HepG2 (cell line): ENCODE results near the gene SLC2A10. TPM values are rescaled to one million over a fixed set of nuclear protein-coding genes. Genes with fewer than 3 reads are reported as not detected.
A peak's percentile ranks its signal among the peaks of the same experiment; 100 is the strongest.

Experiments used
- FLYWCH1 ChIP-seq: sonication (generic); formaldehyde crosslinking; IDR thresholded peaks from 2 replicates; pipeline ENCODE4 v1.8.1; 2023; ENCODE audit warnings: mild to moderate bottlenecking, missing genetic modification reagents
- HOXA9 ChIP-seq: sonication (generic); formaldehyde crosslinking; IDR thresholded peaks from 2 replicates; pipeline ENCODE4 v1.8.1; 2022; ENCODE audit warnings: missing genetic modification reagents, mild to moderate bottlenecking, moderate library complexity, borderline replicate concordance
- NFAT5 ChIP-seq: sonication (generic); formaldehyde crosslinking; IDR thresholded peaks from 2 replicates; pipeline ENCODE4 v1.4.0; 2020; ENCODE audit warnings: missing genetic modification reagents
- PAXIP1 ChIP-seq: sonication (generic); formaldehyde crosslinking; conservative IDR thresholded peaks from 2 replicates; pipeline ENCODE4 v1.4.0; 2020; ENCODE audit warnings: mild to moderate bottlenecking, missing genetic modification reagents, moderate library complexity
- USF2 ChIP-seq, 2 experiments: sonication (generic) in 1 of 2; formaldehyde crosslinking in 1 of 2; IDR thresholded peaks; 2 replicates each; pipeline versions ENCODE4 v1.5.1 to v1.6.1; 2011 to 2020; ENCODE audit warnings: borderline replicate concordance in 1 of 2, low read depth in 1 of 2, low read length in 1 of 2, mild to moderate bottlenecking in 1 of 2, missing genetic modification reagents in 1 of 2, moderate library complexity in 1 of 2
- ZNF33A ChIP-seq: sonication (generic); formaldehyde crosslinking; IDR thresholded peaks from 2 replicates; pipeline ENCODE4 v1.5.1; 2020; ENCODE audit warnings: missing genetic modification reagents, mild to moderate bottlenecking, moderate library complexity, borderline replicate concordance
- ZNF503 ChIP-seq: sonication (generic); formaldehyde crosslinking; IDR thresholded peaks from 2 replicates; pipeline ENCODE4 v1.4.0; 2020; ENCODE audit warnings: missing genetic modification reagents
- ZNF572 ChIP-seq: sonication (generic); formaldehyde crosslinking; IDR thresholded peaks from 2 replicates; pipeline ENCODE4 v1.5.1; 2020; ENCODE audit warnings: mild to moderate bottlenecking, missing genetic modification reagents
- ZNF766 ChIP-seq: sonication (generic); formaldehyde crosslinking; IDR thresholded peaks from 2 replicates; pipeline ENCODE4 v1.5.0; 2020; ENCODE audit warnings: missing genetic modification reagents, borderline replicate concordance
- ZSCAN25 ChIP-seq: sonication (generic); formaldehyde crosslinking; IDR thresholded peaks from 2 replicates; pipeline ENCODE4 v1.8.0; 2022; ENCODE audit warnings: mild to moderate bottlenecking, missing genetic modification reagents
- polyA plus RNA-seq, 8 experiments: library from polyadenylated mRNA; depleted of rRNA in 3 of 8; stranded (reverse) in 7 of 8; unstranded in 1 of 8; fragments of >200 nt; fragmentation: Illumina TruSeq in 4 of 8; extraction: Trizol in 4 of 8; gene quantifications; 2 replicates each; pipeline versions ENCODE4 v1.2.1 to v1.2.3, GENCODE V29; 2011 to 2016; ENCODE audit warnings: low read depth in 4 of 8, missing spikeins in 1 of 8, mixed read lengths in 1 of 8; ENCODE audit not compliant: insufficient read depth in 1 of 8
- total RNA-seq, 5 experiments: library from RNA; depleted of rRNA; stranded (reverse); fragments of >200 nt; fragmentation: Illumina TruSeq; extraction: Trizol; gene quantifications; 2 replicates each; pipeline ENCODE4 v1.2.3, GENCODE V29; 2016; ENCODE audit warnings: low read depth in 1 of 5

The SLC2A10 gene
- total and polyA plus RNA-seq, 2 of the 13 experiments (the other 11 are each of a cell fraction or from before 2014, with no cell fraction given): 16.0 to 18.4 TPM

GRCh38 chr20:46709055-46709458, 392 bp upstream of the SLC2A10 start (continued):
- TF ChIP-seq ZNF503 (CRISPR knock-in tag) (no peak), NFAT5 (CRISPR knock-in tag) (0 out of 2 replicates have a peak, but pooled peaks have one; percentile 20), ZNF766 (CRISPR knock-in tag) (no peak), ZNF33A (CRISPR knock-in tag) (no peak), ZNF572 (CRISPR knock-in tag) (no peak), HOXA9 (CRISPR knock-in tag) (no peak; the same call in 1 of the 2 replicates), FLYWCH1 (CRISPR knock-in tag) (no peak), PAXIP1 (CRISPR knock-in tag) (no peak), ZSCAN25 (no peak), USF2 (IDR thresholded peaks at IDR 0.05; ENCODE audit: low read depth, low read length) (no peak), USF2 (CRISPR knock-in tag; IDR thresholded peaks at IDR 0.05; ENCODE audit: borderline replicate concordance) (no peak)
